HG03558 (cell line): ENCODE measurements around the gene POLDIP3.
"Not testable (repeated sequence)": the region's sequence is repeated elsewhere in the genome, so short reads cannot be mapped to it uniquely, and the experiment has no call there.

Source experiments
- ATAC-seq: cut with Tn5 transposase; IDR thresholded peaks from one replicate; pipeline ENCODE4 v1.9.1; 2021; ENCODE audit warnings: moderate number of reproducible peaks; ENCODE audit not compliant: unreplicated experiment; ENCODE audit errors: extremely low read depth

Gene POLDIP3

GRCh38 chr22:42620084-42620483, 5.4 kb upstream of the POLDIP3 start:
- no peak for ATAC-seq

- ATAC-seq: no peak
These were observed 4.8 kb upstream of the POLDIP3 start for GRCh38 chr22:42619261-42620063.

- no peak for ATAC-seq
These were observed 2.7 kb upstream of the POLDIP3 start for GRCh38 chr22:42617155-42617983.

GRCh38 chr22:42615860-42616175, 1.1 kb upstream of the POLDIP3 start:
- ATAC-seq: not testable (repeated sequence)

- ATAC-seq: peak; percentile 30
These were observed 593 bp upstream of the POLDIP3 start for GRCh38 chr22:42615092-42615859.

GRCh38 chr22:42613872-42614301, 796 bp downstream of the POLDIP3 start:
- no peak for ATAC-seq

GRCh38 chr22:42612336-42612735, 2.3 kb downstream of the POLDIP3 start:
- ATAC-seq: no peak

- no peak for ATAC-seq
These were observed 3.6 kb downstream of the POLDIP3 start for GRCh38 chr22:42611051-42611450.

GRCh38 chr22:42610186-42610585, 4.5 kb downstream of the POLDIP3 start:
- no peak for ATAC-seq

GRCh38 chr22:42608823-42609361, 5.8 kb downstream of the POLDIP3 start:
- no peak for ATAC-seq

- no peak for ATAC-seq
These were observed 6.4 kb downstream of the POLDIP3 start for GRCh38 chr22:42608136-42608822.

GRCh38 chr22:42607641-42608040, 7.0 kb downstream of the POLDIP3 start:
- ATAC-seq: not testable (repeated sequence)

GRCh38 chr22:42604403-42604802, 10.3 kb downstream of the POLDIP3 start:
- no peak for ATAC-seq

GRCh38 chr22:42603427-42603826, 11.3 kb downstream of the POLDIP3 start:
- ATAC-seq: no peak

- no peak for ATAC-seq
These were observed 12.2 kb downstream of the POLDIP3 start for GRCh38 chr22:42602470-42602869.

- no peak for ATAC-seq
These were observed 12.7 kb downstream of the POLDIP3 start for GRCh38 chr22:42601879-42602465.

- ATAC-seq: no peak
These were observed 17.7 kb downstream of the POLDIP3 start for GRCh38 chr22:42596863-42597530.

GRCh38 chr22:42596336-42596735, 18.3 kb downstream of the POLDIP3 start:
- ATAC-seq: no peak

GRCh38 chr22:42595434-42595833, 19.2 kb downstream of the POLDIP3 start:
- ATAC-seq: no peak
